LHCN-M2 (cell line): ENCODE measurements around the gene SDCCAG8. TPM values are rescaled to one million over a fixed set of nuclear protein-coding genes. Genes with fewer than 3 reads are reported as not detected.
"Not testable (repeated sequence)": the region's sequence is repeated elsewhere in the genome, so short reads cannot be mapped to it uniquely, and the experiment has no call there.

Source experiments
- DNase-seq: peaks from one replicate; pipeline ENCODE4 v3.0.0-alpha.2; 2012; ENCODE audit warnings: low read depth
- total RNA-seq: library from RNA; depleted of rRNA; stranded (reverse); fragments of >200 nt; gene quantifications from 2 replicates; pipeline ENCODE4 v1.2.3, GENCODE V29; 2014

The SDCCAG8 gene
- total RNA-seq, 1 experiment from 2014 or later, result 27.3 TPM

GRCh38 chr1:243332440-243332839 is 76.6 kb downstream of the SDCCAG8 start:
- no peak for DNase-seq

- DNase-seq, result no peak
Measured at GRCh38 chr1:243335292-243335691, 79.5 kb downstream of the SDCCAG8 start.

GRCh38 chr1:243336163-243336562 is 80.3 kb downstream of the SDCCAG8 start:
- DNase-seq, result no peak

GRCh38 chr1:243338848-243339247 is 83.0 kb downstream of the SDCCAG8 start:
- DNase-seq, result not testable (repeated sequence)

GRCh38 chr1:243341074-243341473 is 85.2 kb downstream of the SDCCAG8 start:
- DNase-seq, result no peak

- peak; percentile 33 for DNase-seq
Measured at GRCh38 chr1:243343970-243344937, 88.4 kb downstream of the SDCCAG8 start.

- DNase-seq, result no peak
Measured at GRCh38 chr1:243345205-243345604, 89.4 kb downstream of the SDCCAG8 start.

- no peak for DNase-seq
Measured at GRCh38 chr1:243346016-243346415, 90.2 kb downstream of the SDCCAG8 start.

GRCh38 chr1:243346468-243346867 is 90.6 kb downstream of the SDCCAG8 start:
- no peak for DNase-seq

- no peak for DNase-seq
Measured at GRCh38 chr1:243348331-243348730, 92.5 kb downstream of the SDCCAG8 start.

GRCh38 chr1:243349128-243349527 is 93.3 kb downstream of the SDCCAG8 start:
- DNase-seq, result no peak

GRCh38 chr1:243351337-243351736 is 95.5 kb downstream of the SDCCAG8 start:
- no peak for DNase-seq

- peak; percentile 6 for DNase-seq
Measured at GRCh38 chr1:243354511-243355153, 98.8 kb downstream of the SDCCAG8 start.

- no peak for DNase-seq
Measured at GRCh38 chr1:243363832-243364231, 108.0 kb downstream of the SDCCAG8 start.

- DNase-seq, result no peak
Measured at GRCh38 chr1:243364330-243364729, 108.5 kb downstream of the SDCCAG8 start.

GRCh38 chr1:243364866-243365265 is 109.0 kb downstream of the SDCCAG8 start:
- no peak for DNase-seq

- DNase-seq, result no peak
Measured at GRCh38 chr1:243367314-243367713, 111.5 kb downstream of the SDCCAG8 start.

GRCh38 chr1:243374412-243374811 is 118.6 kb downstream of the SDCCAG8 start:
- no peak for DNase-seq

- DNase-seq, result no peak
Measured at GRCh38 chr1:243375596-243375995, 119.8 kb downstream of the SDCCAG8 start.

- DNase-seq, result no peak
Measured at GRCh38 chr1:243378669-243379068, 122.8 kb downstream of the SDCCAG8 start.

GRCh38 chr1:243379208-243379607 is 123.4 kb downstream of the SDCCAG8 start:
- no peak for DNase-seq

- no peak for DNase-seq
Measured at GRCh38 chr1:243379706-243380105, 123.9 kb downstream of the SDCCAG8 start.

GRCh38 chr1:243388276-243388675 is 132.4 kb downstream of the SDCCAG8 start:
- DNase-seq, result no peak
